Gastrocnemius medialis (tissue), 4 donors: ENCODE data around the gene RAPGEF2.

Source experiments
- CTCF ChIP-seq, 5 experiments: fragments of 450-650 bp in 3 of 5; fragments of 200-600 bp in 2 of 5; sonication (generic) in 2 of 5; IDR thresholded peaks in 4 of 5; conservative IDR thresholded peaks in 1 of 5; 1 replicate in 4 of 5; 2 replicates in 1 of 5; pipeline ENCODE4 v1.5.1; 2016 to 2019; ENCODE audit warnings: antibody characterized with exemption in 5 of 5, mild to moderate bottlenecking in 3 of 5, moderate library complexity in 3 of 5
- POLR2A ChIP-seq, 2 donors: fragments of 450-650 bp; IDR thresholded peaks; one replicate each; pipeline ENCODE4 v1.6.1; 2017; ENCODE audit warnings: antibody characterized with exemption in 2 of 2, mild to moderate bottlenecking in 2 of 2, moderate library complexity in 2 of 2

- TF ChIP-seq POLR2A (IDR thresholded peaks at IDR 0.05) (no peak), CTCF (IDR thresholded peaks at IDR 0.05 in 4 of 5, conservative IDR thresholded peaks at IDR 0.05 in 1 of 5) (no peak)
Measured at GRCh38 chr4:159282944-159283343, 180.1 kb downstream of the RAPGEF2 start.
